ENCODE results near the gene SH2D3C.
A peak's percentile ranks its signal among the peaks of the same experiment; 100 is the strongest.

Gene SH2D3C

DNA sequence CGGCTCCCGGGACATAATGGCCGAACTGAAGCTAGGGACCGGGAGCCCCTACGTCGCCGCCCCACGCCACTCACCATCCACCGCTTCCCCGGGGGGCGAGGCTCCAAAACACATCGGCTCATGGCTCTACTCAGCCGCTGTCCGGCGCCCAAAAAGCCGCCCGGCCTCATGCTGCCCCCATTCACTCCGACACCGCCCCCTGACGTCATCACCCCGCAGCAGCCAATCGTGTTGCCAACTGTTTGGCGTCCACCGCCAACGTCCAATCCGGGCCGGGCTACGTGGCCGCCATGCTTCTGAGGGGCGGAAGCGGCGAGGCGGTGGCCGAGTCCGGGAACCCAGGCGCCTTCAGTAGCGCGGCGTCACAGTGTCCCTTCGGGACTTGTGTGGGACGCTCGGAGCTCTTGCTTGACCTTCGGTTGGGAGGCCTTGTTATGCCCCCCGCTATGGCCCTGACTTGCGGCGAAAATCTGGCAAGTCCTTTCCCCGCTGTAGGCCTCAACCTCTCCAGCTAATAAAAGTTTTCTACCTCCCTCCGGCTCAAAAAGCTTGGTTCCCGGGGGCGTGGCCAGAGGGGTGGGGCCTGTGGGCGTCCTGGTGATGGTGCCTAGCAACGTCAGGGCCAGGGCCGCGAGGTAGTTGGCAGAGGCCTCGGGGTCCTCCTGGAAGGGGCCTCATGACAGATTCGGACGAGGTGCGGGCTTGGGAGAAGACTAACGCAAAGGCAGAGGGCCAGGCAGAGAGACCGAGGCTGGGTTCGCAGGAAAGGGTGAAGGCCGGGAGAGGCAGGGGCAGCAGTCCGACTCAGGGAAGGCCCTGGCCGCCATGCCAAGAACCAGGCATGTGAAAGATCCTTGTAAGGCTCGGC lies 62.8 kb downstream of the SH2D3C start, which contains the start of the genes PTRH1 and TTC16 (continued):
- TF ChIP-seq, protein P1, sequence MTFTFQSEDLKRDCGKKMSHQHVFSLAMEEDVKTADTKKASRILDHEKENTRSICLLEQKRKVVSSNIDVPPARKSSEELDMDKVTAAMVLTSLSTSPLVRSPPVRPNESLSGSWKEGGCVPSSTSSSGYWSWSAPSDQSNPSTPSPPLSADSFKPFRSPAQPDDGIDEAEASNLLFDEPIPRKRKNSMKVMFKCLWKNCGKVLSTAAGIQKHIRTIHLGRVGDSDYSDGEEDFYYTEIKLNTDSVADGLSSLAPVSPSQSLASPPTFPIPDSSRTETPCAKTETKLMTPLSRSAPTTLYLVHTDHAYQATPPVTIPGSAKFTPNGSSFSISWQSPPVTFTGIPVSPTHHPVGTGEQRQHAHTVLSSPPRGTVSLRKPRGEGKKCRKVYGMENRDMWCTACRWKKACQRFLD (tag by site-specific recombination; IDR thresholded peaks at IDR 0.05) = peak; percentile 57; the same call in 1 of the 2 replicates
- TF ChIP-seq, protein P2, sequence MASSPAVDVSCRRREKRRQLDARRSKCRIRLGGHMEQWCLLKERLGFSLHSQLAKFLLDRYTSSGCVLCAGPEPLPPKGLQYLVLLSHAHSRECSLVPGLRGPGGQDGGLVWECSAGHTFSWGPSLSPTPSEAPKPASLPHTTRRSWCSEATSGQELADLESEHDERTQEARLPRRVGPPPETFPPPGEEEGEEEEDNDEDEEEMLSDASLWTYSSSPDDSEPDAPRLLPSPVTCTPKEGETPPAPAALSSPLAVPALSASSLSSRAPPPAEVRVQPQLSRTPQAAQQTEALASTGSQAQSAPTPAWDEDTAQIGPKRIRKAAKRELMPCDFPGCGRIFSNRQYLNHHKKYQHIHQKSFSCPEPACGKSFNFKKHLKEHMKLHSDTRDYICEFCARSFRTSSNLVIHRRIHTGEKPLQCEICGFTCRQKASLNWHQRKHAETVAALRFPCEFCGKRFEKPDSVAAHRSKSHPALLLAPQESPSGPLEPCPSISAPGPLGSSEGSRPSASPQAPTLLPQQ (tag by site-specific recombination; IDR thresholded peaks at IDR 0.05) = 0 out of 2 replicates have a peak, but pooled peaks have one; percentile 21
- TF ChIP-seq ZFP37 (tag by site-specific recombination; IDR thresholded peaks at IDR 0.05) (no peak), ZNF121 (tag by site-specific recombination; IDR thresholded peaks at IDR 0.05) (no peak), ZNF768 (tag by site-specific recombination; IDR thresholded peaks at IDR 0.05) (no peak), ZNF521 (tag by site-specific recombination; IDR thresholded peaks at IDR 0.05) (no peak), ZNF777 (tag by site-specific recombination; IDR thresholded peaks at IDR 0.05; ENCODE audit: borderline replicate concordance) (no peak), ZNF184 (tag by site-specific recombination; IDR thresholded peaks at IDR 0.05) (no peak), ZNF138 (tag by site-specific recombination; IDR thresholded peaks at IDR 0.05; ENCODE audit: borderline replicate concordance) (no peak), YY2 (tag by site-specific recombination; IDR thresholded peaks at IDR 0.05) (peak; percentile 87), ZNF560 (tag by site-specific recombination; IDR thresholded peaks at IDR 0.05; ENCODE audit: borderline replicate concordance) (no peak), ZNF274 (IDR thresholded peaks at IDR 0.05; ENCODE audit: low read length) (no peak), ZNF274 (tag by site-specific recombination; IDR thresholded peaks at IDR 0.05; ENCODE audit: borderline replicate concordance) (no peak), ZNF561 (tag by site-specific recombination; IDR thresholded peaks at IDR 0.05; ENCODE audit: borderline replicate concordance) (peak; percentile 63; the same call in 1 of the 2 replicates), ZBTB48 (tag by site-specific recombination; IDR thresholded peaks at IDR 0.05) (no peak), HOXC10 (CRISPR knock-in tag; IDR thresholded peaks at IDR 0.05) (no peak), ZNF600 (tag by site-specific recombination; IDR thresholded peaks at IDR 0.05) (peak; percentile 36; the same call in 1 of the 2 replicates), ZNF549 (tag by site-specific recombination; IDR thresholded peaks at IDR 0.05) (no peak), ZBTB8A (tag by site-specific recombination; IDR thresholded peaks at IDR 0.05) (peak; percentile 95)
- TF ChIP-seq, protein P3, sequence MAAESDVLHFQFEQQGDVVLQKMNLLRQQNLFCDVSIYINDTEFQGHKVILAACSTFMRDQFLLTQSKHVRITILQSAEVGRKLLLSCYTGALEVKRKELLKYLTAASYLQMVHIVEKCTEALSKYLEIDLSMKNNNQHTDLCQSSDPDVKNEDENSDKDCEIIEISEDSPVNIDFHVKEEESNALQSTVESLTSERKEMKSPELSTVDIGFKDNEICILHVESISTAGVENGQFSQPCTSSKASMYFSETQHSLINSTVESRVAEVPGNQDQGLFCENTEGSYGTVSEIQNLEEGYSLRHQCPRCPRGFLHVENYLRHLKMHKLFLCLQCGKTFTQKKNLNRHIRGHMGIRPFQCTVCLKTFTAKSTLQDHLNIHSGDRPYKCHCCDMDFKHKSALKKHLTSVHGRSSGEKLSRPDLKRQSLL (tag by site-specific recombination; IDR thresholded peaks at IDR 0.05) = no peak
- TF ChIP-seq, protein P4, sequence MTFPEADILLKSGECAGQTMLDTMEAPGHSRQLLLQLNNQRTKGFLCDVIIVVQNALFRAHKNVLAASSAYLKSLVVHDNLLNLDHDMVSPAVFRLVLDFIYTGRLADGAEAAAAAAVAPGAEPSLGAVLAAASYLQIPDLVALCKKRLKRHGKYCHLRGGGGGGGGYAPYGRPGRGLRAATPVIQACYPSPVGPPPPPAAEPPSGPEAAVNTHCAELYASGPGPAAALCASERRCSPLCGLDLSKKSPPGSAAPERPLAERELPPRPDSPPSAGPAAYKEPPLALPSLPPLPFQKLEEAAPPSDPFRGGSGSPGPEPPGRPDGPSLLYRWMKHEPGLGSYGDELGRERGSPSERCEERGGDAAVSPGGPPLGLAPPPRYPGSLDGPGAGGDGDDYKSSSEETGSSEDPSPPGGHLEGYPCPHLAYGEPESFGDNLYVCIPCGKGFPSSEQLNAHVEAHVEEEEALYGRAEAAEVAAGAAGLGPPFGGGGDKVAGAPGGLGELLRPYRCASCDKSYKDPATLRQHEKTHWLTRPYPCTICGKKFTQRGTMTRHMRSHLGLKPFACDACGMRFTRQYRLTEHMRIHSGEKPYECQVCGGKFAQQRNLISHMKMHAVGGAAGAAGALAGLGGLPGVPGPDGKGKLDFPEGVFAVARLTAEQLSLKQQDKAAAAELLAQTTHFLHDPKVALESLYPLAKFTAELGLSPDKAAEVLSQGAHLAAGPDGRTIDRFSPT (tag by site-specific recombination; IDR thresholded peaks at IDR 0.05) = no peak
- TF ChIP-seq, protein P5, sequence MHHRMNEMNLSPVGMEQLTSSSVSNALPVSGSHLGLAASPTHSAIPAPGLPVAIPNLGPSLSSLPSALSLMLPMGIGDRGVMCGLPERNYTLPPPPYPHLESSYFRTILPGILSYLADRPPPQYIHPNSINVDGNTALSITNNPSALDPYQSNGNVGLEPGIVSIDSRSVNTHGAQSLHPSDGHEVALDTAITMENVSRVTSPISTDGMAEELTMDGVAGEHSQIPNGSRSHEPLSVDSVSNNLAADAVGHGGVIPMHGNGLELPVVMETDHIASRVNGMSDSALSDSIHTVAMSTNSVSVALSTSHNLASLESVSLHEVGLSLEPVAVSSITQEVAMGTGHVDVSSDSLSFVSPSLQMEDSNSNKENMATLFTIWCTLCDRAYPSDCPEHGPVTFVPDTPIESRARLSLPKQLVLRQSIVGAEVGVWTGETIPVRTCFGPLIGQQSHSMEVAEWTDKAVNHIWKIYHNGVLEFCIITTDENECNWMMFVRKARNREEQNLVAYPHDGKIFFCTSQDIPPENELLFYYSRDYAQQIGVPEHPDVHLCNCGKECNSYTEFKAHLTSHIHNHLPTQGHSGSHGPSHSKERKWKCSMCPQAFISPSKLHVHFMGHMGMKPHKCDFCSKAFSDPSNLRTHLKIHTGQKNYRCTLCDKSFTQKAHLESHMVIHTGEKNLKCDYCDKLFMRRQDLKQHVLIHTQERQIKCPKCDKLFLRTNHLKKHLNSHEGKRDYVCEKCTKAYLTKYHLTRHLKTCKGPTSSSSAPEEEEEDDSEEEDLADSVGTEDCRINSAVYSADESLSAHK (tag by site-specific recombination; IDR thresholded peaks at IDR 0.05) = no peak
- TF ChIP-seq, protein P6, sequence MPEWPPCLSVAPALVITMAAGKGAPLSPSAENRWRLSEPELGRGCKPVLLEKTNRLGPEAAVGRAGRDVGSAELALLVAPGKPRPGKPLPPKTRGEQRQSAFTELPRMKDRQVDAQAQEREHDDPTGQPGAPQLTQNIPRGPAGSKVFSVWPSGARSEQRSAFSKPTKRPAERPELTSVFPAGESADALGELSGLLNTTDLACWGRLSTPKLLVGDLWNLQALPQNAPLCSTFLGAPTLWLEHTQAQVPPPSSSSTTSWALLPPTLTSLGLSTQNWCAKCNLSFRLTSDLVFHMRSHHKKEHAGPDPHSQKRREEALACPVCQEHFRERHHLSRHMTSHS (tag by site-specific recombination; IDR thresholded peaks at IDR 0.05) = no peak

Measured in HEK293 (cell line).